Posterior vena cava (tissue), 2 donors: ENCODE data around the gene PDZD2. TPM values are rescaled to one million over a fixed set of nuclear protein-coding genes. Genes with fewer than 3 reads are reported as not detected.
"Not testable (repeated sequence)": the region's sequence is repeated elsewhere in the genome, so short reads cannot be mapped to it uniquely, and the experiment has no call there.

Experiments used
- DNase-seq: peaks from one replicate; pipeline ENCODE4 v3.0.0-alpha.2; 2020; ENCODE audit warnings: low spot score
- intact Hi-C, 2 donors: fragments of 100-400 bp; cut with DNase I; formaldehyde crosslinking; loops; one replicate each; pipeline versions ENCODE4 v1.14.1 to v1.14.2; 2022 to 2023
- total RNA-seq, 2 donors: library from RNA; stranded (reverse); fragmentation: NEBNext Ultra II Directional; extraction: Animal tissue kit (Norgen Biotek cat#: 25700); gene quantifications; one replicate each; pipeline ENCODE4 v1.2.1, GENCODE V29; 2021
- donor health status: DM: yes; HTN: yes; CAD: no.
- donor health status: DM: yes; HTN: yes; CAD: no.

PDZD2 gene
- total RNA-seq, 2 donors from 2014 or later: 4.1 to 4.9 TPM

DNA sequence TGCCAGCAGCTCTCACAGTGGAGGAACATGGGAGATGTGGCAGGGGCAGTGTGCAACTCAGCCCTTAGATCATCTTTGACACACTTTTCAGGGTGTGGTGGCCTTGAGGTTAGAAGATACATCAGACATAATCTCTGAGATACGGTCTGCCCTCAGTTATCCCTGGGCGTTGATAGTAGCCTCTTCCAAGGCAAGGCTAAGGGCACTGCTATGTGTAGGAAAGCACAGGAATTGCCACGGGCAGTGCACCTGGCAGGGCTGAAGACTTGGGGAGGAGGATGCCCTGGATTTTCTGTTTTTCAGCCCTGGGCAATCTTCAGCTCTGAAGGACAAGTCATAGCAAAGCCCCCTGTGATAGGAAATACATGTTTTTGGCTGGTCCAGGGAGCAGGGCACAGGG is 328.5 kb downstream of the PDZD2 start:
- no peak for DNase-seq
- intact Hi-C loops: no loop called here

DNA sequence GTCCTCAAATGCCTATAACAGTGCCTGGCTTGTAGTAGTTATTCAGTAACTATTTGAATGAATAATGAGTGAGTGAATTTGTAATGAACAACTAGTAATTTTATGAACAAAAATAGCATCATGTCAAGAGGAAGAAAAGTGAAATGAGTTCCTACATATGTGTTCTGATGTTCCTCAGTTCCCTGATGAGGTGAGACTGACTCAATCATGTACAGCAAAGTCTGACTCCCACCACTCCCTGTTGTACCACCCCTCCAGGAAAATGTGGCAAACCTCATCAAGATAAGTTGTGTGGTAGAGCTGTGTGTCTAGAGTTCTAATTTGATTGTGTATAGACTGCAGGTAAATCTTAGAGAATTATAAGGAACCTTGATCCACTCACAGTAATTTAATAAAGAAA is 333.6 kb downstream of the PDZD2 start:
- intact Hi-C loops: no loop called here
- no peak for DNase-seq

DNA sequence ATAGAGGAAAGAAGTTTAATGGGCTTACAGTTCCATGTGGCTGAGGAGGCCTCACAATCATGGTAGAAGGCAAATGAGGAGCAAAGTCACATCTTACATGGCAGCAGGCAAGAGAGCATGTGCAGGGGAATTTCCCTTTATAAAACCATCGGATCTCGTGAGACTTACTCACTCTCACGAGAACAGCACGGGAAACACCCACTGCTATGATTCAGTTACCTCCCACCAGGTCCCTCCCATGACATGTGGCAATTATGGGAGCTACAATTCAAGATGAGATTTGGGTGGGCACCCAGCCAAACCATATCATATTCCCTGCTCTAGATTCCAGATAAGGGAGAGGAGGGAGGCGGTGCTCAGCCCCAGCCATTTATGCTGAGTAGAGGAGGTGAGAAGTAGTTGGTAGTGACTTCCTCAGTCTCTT is 336.3 kb downstream of the PDZD2 start:
- intact Hi-C loops: loop anchor here in 1 of 2 donors (5.0 kb wide), 1 partner anchor 272 kb away; no protein-coding TSS in a partner anchor
- DNase-seq: not testable (repeated sequence)

DNA sequence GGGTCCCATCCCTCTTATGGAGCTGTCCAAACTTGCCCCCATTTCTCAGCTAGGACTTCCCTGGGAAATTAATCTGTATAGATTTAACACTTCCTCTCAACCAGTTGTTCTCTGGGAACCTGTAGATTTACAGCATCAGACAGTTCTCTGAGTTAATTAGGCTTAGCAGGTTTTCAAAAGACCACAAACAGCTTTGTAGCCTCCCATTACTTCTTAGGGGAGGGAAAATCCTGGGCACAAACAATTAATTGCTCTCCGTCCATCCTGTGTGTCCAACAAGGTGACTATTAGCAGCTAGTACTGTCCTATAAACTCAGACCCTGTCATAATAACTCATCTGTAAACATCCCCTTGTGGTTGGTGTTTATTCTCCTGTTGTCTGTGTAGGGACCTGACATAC is 337.2 kb downstream of the PDZD2 start:
- intact Hi-C loops: loop anchor here in 1 of 2 donors (5.0 kb wide), 1 partner anchor 271 kb away; no protein-coding TSS in a partner anchor
- no peak for DNase-seq

DNA sequence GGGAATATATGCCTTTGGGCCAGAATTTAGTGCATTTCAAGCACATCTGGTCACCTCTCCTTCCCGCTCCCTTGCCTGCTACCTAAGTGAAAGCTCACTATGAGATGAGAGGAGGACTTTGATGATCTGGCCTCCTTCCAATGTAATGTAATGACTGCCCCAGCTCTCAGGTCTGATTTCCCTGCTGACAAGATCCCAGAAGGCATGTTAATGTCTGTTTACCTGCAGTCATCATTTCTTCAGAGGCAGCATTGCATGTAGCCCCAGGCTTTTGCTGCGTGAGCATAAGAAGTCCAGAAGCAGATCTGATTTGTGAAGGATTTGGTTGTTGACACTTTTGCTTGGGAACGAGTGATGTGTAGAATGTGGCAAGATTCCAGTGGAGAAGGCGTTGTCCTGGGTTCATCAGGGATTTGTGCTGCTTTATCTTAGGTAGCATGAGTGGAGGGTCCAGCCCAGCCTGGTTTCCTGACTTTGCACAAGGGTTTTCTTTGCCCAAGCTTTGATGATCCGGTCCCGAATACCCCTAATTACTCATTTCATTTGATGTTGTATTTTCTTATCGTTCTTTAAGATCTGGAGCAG is 342.5 kb downstream of the PDZD2 start:
- no peak for DNase-seq
- intact Hi-C loops: no loop called here

DNA sequence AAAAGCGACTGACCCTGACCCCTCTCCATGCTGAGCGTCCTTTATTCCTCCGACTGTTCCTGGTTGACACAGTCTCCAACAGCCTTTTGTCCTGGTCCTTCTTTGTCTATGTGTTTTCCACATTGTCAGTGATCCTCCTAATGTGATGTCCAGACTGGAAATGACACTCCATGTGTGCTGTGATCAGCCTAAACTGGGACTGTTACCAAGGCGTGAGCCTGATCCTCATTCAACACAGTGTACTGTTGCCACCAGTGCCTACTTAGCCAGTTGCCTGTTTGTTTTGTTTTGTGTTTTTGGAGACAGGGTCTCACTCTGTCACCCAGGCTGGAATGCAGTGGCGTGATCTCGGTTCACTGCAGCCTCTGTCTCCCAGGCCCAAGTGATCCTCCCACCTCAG is 343.1 kb downstream of the PDZD2 start:
- no peak for DNase-seq
- intact Hi-C loops: no loop called here

DNA sequence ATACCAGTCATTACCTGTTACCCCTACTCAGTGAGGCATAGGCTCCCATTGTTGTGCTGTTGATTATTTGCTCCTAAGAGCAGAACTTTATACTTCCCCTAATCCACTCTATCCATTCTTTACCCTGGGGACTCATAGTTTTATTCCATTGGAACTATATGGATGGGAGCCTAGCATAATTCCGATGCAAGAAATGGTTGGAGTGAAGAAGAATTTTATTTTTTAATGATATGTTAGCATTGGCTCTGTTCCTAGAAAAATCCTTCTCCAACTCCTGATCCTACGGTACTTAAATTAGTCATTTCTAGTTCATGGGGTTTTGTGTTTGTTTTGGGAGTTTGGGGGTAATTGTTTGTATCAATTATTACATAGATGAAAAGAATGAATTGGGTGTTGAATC is 343.7 kb downstream of the PDZD2 start:
- no peak for DNase-seq
- intact Hi-C loops: no loop called here

DNA sequence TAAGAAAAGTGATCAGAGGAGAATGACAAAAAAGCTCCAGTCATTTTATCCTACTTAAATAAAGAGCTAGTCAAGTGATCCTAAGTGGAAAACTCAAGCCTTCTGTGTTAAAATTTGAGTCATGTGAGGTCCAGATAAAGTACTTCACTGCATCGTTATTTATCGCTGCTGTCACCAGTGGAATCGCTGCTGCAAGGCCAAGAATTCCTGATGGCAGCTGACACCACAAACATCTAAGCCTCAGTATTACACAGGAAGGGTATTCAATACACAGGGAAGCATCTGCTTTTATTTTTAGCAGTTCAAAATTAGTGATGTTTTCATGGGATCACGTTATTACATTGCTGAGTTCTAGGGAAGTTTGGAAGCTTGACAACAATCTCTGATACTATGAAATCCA is 344.9 kb downstream of the PDZD2 start:
- intact Hi-C loops: no loop called here
- no peak for DNase-seq

DNA sequence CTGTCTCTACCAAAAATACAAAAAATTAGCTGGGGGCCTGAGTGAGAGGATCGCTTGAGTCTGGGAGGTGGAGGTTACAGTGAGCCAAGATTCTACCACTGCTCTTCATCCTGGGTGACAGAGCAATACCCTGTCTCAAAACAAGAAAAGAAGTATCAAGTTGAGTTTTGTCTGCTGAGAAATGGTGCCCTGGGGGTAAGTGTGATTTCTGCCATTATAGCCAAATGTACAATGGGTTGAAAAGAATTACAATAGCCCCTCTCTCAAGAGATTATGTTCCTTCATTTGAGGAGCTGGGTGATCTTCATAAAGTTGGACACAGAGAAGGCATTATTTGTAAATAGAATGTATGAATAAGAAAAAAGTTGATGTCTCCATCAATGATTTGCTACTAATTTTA is 345.8 kb downstream of the PDZD2 start:
- intact Hi-C loops: no loop called here
- DNase-seq: no peak

DNA sequence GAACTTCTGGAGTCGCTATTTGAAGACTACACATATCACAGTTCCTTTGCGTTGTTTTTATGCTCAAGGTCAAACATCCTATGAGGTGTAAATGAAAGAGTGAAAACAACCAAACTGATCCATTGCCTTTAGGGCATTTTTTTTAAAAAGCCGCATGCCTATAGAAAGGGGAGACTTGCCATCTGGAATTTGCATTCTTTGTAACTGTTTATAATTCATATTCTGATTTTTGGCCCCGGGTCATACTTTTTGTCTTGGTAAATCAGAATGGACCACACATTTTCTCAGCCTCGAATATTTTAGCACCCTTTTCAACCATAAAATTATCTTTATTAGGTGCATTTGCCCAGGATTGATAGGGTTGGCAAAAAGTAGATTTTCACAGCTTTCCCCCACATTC is 347.2 kb downstream of the PDZD2 start:
- intact Hi-C loops: no loop called here
- DNase-seq: no peak

DNA sequence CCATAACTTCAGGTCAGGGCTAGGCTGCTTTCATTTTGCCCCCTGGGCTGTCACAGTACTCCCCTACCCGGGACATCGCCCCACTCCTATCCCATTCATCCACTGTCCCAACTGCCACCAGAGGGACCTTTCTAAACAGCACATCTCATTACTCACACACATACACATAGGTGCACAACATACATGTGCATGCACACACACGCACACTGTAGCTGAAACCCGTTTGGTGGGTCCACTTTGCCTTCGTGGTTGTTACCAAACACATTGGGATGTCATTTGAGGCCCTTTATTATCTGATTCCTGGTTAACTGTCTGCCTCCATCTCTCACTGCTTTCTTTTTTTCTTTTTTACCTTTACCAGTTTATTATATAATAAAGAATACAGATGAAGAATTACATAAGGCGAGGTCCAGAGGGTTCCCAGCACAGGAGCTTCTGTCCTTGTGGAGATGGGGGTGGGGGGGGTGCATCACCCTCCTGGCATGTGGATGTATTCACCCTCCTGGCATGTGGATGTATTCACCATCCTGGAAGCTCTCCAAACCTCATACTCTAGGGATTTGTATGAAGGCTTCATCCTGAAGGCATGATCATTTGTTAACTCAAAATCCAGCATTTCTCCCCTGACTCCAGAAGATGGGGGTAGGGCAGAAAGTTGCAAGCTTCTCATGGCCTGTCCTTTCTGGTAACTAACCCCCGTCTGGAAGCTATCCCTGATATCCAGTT is 349.2 kb downstream of the PDZD2 start:
- intact Hi-C loops: no loop called here
- DNase-seq: no peak

DNA sequence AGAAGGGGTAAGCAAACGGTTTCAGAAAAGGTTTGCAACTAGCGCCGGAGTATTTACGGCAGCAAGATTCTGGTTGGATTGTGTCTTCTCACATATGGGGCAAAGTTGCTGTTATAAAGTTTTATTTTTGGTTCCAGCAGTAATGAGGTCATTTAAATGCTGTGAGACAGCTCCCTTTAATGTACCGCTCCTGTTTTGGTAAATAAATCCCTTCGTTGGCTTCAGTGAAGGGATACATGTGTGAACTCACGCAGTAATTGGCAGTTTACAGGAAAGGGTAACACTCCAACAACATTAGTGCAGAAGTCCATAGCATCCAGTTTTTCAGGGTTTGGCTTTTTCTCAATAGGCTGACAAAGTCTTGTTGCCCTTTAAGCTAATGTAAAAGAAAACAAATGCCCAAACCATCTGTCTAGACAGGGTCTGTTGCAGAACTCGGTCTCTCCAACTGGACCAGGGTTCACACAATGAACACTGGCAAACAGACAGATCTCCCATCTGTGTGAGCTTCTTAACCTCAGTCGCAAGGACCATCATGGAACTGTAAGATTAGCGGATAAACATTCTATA is 351.2 kb downstream of the PDZD2 start:
- intact Hi-C loops: no loop called here
- no peak for DNase-seq

DNA sequence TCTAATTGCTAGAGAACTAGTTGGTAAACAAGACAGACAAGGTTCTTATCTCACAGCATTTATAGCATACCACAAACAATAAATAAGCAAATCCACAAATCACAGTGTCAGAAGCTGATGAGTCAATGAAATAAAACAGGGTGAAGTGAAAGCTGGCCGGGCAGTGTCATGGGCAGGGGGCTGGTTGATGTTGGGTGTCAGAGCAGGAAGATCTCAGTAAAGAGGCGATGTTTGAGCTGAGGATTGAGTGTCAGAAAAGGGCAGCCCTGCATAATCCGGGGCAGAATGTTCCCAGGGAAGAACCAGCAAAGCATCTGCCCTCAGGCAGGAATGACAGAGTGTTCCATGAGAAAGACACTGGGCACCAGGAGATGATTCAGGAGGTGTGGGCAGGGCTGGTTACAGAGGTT is 351.8 kb downstream of the PDZD2 start:
- intact Hi-C loops: no loop called here
- no peak for DNase-seq

DNA sequence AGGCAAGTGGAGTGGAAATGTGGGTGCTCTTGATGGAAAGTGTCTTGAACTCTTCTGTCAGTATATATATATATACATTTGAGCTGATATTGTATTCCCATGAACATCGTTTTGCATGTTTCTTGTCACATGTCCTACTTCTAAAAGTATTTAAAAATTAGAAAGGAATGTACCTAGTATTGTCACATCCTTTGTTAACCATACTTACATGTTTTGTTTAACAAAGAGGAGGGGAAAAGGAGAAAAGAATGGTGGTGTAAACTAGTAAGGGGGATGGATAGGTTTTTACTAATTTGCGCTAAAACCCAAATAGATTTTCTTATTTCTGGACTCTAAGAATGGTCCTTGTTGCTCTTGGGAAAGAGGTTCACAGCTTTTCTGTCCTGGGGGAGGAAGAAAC is 353.4 kb downstream of the PDZD2 start:
- intact Hi-C loops: no loop called here
- DNase-seq: no peak

DNA sequence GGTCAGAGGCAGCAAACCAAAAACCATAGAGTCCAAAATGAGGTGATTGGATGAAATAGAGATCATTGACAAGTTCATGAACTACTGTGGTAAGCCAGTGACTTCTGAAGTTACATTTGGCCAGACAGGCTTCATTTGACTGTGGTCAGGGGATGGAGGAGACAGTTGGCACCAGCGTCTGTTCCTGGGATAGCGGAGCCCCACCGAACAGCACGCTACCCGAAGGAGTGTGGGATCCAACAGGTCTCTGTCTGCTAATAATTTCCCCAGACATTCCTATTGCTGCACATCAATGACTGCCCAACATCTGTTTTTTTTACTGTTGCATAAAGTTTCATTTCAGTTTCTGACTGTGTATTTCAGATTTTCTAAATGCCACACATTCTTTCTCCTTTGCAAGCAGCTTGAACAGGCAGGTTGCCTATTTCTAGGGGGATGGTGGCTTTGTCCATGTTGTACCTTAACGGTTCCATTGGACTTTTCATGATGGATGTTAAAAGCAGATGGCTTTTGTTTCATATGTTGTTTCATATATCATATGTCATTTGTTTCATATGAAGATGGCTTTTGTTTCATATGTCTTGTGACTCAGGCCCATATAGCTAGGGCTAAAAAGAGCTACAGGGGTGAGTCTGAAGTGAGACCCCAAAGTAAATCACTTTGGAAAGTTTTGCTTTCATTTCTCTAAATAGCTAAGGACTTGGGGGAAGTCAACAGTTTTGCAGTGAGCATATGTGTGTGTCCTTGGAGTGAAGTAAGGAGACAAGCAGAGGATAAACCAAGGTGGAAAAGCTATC is 354.4 kb downstream of the PDZD2 start:
- intact Hi-C loops: no loop called here
- DNase-seq: no peak

DNA sequence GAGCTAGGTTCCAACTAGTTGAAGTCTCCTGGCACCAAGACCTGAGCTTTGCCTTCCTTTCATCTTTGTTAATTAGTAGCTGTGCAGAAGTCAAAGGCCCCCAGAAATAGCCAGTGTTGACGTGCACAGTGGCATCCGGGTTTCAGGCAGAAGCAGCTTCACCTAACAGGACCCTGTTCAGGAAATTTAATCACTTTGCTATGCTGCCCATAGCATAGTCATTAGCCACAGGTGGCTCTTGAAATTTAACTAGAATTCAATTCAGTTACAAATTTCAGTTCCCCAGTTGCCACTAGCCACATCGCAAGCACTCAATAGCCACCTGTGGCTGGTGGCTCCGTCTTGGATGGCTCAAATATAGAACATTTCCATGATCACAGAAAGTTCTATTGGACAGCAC is 356.1 kb downstream of the PDZD2 start:
- DNase-seq: no peak
- intact Hi-C loops: no loop called here

DNA sequence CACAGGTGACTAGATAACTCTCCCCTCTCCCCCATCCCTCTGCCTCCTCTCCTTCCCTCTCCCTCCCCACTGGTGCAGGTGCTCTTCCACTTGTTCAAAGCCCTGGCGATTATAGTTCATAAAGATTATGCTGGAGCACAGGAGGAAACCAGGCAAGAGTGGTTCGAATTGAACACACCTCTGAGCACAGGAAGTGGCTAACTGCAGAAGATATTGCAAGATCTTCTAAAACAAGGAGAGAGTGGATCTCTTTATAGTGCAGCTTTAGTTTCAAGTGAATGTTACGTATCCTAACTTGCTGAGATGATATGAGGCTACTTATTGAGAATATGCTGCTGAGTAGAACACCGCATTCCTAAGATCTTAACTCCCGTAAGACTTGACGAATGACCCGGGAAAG is 356.8 kb downstream of the PDZD2 start:
- intact Hi-C loops: no loop called here
- DNase-seq: no peak

DNA sequence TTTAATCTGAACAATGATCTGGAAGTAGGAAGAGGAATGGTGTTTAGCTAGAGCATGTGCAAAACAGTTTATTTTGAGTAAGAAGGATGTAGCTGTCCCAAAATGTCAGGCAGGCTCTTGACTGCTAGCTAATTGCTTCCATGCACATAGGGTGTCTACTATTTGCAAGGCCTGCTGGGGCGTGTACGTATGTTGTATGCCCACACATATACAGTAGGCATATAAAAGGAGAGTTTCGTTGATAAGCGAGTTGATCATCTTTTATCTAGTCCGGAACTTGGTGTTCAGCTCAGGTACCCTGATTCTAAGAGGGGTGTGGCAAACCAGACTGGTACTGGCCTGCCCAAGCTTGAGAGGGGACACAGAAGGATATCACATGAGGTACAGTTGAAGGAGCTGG is 358.0 kb downstream of the PDZD2 start:
- intact Hi-C loops: no loop called here
- no peak for DNase-seq

DNA sequence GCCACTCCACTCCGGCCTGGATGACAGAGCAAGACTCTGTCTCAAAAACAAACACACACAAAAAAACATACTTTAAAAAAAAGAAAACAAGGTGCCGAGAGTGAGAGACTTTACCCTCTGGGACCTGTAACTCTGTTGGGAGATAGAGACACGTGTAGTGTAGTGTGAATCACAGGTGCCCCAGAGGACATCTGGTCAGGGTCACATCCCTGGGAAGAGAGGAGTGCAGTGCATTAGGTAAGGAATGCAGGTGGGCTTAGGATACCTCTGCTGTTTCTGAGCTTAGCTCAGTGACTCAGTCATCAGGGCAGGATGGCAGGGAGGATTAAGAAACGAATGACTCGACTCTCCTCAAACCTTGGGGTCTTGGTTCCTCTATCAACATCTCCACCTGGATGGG is 360.5 kb downstream of the PDZD2 start:
- no peak for DNase-seq
- intact Hi-C loops: no loop called here

DNA sequence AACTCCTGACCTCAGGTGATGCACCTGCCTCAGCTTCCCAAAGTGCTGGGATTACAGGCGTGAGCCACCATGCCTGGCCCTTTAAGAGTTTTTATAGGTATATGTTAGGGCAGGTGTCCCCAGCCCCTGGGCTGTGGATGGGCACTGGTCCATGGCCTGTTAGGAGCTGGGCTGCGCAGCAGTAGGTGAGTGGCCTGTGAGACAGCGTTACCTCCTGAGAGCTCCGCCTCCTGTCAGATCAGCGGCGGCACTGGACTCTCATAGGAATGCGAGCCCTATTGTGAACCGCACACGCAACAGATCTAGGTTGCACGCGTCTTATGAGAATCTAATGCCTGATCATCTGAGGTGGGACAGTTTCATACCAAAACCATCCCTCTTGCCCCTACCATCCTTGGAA is 361.8 kb downstream of the PDZD2 start:
- intact Hi-C loops: no loop called here
- no peak for DNase-seq
